Measurements from ENCODE around the gene ARID4B. TPM values are rescaled to one million over a fixed set of nuclear protein-coding genes. Genes with fewer than 3 reads are reported as not detected.
A peak's percentile ranks its signal among the peaks of the same experiment; 100 is the strongest.

Gene ARID4B
- total and polyA plus RNA-seq, 2 of the 13 experiments (the other 11 are each of a cell fraction or from before 2014, with no cell fraction given): 9.7 to 24.6 TPM

- TF ChIP-seq ZNF513 (CRISPR knock-in tag; conservative IDR thresholded peaks at IDR 0.05): no peak
- TF ChIP-seq ZNF563 (CRISPR knock-in tag; IDR thresholded peaks at IDR 0.05): peak; percentile 85
- TF ChIP-seq EP300 (IDR thresholded peaks at IDR 0.05; ENCODE audit: low read depth in 2 of 2, low read length in 2 of 2): peak in 1 of 2 experiments; percentile 5; a peak in 1 of 4 replicates
- no peak for TF ChIP-seq EP300 (CRISPR knock-in tag; IDR thresholded peaks at IDR 0.05; ENCODE audit: borderline replicate concordance)
- TF ChIP-seq SPEN (CRISPR knock-in tag; IDR thresholded peaks at IDR 0.05; ENCODE audit: low read depth): peak; percentile 90
- no peak for TF ChIP-seq KLF11 (CRISPR knock-in tag; IDR thresholded peaks at IDR 0.05)
- TF ChIP-seq ZNF740 (CRISPR knock-in tag; IDR thresholded peaks at IDR 0.05): no peak
- peak; percentile 85 for TF ChIP-seq ZNF276 (CRISPR knock-in tag; IDR thresholded peaks at IDR 0.05; ENCODE audit: low read depth)
- TF ChIP-seq CREBL2 (CRISPR knock-in tag; IDR thresholded peaks at IDR 0.05; ENCODE audit: borderline replicate concordance): peak; percentile 69; the same call in 1 of the 2 replicates
- peak; percentile 58 for TF ChIP-seq CSRNP1 (CRISPR knock-in tag; IDR thresholded peaks at IDR 0.05)
- TF ChIP-seq MAFG (CRISPR knock-in tag; IDR thresholded peaks at IDR 0.05): no peak
- peak; percentile 32; the same call in 1 of the 2 replicates for TF ChIP-seq HOMEZ (CRISPR knock-in tag; IDR thresholded peaks at IDR 0.05; ENCODE audit: low read depth)
- no peak for TF ChIP-seq MATR3 (CRISPR knock-in tag; IDR thresholded peaks at IDR 0.05)
- TF ChIP-seq ZKSCAN1 (IDR thresholded peaks at IDR 0.05; ENCODE audit: low read length): no peak
- peak; percentile 39; the same call in 1 of the 2 replicates for TF ChIP-seq CEBPB (IDR thresholded peaks at IDR 0.05; ENCODE audit: borderline replicate concordance, low read depth, low read length)
- TF ChIP-seq ZFX (CRISPR knock-in tag; IDR thresholded peaks at IDR 0.05; ENCODE audit: low read depth): peak; percentile 98
- TF ChIP-seq SOX5 (CRISPR knock-in tag; IDR thresholded peaks at IDR 0.05; ENCODE audit: borderline replicate concordance): peak; percentile 82; the same call in 1 of the 2 replicates
- TF ChIP-seq HNF4A (CRISPR knock-in tag; IDR thresholded peaks at IDR 0.05): no peak; the same call in 1 of the 2 replicates
- 0 out of 2 replicates have a peak, but pooled peaks have one; percentile 14 for TF ChIP-seq ZNF253 (CRISPR knock-in tag; IDR thresholded peaks at IDR 0.05; ENCODE audit: borderline replicate concordance)
- TF ChIP-seq HNRNPUL1 (IDR thresholded peaks at IDR 0.05; ENCODE audit: low read depth, low read length): no peak; the same call in 1 of the 2 replicates
- TF ChIP-seq ZNF431 (CRISPR knock-in tag; IDR thresholded peaks at IDR 0.05; ENCODE audit: borderline replicate concordance, low read depth): peak; percentile 40
- TF ChIP-seq KDM6A (CRISPR knock-in tag; IDR thresholded peaks at IDR 0.05; ENCODE audit: low read depth): no peak; the same call in 1 of the 2 replicates
Observed at GRCh38 chr1:235128456-235129328, 199.3 kb downstream of the ARID4B start, which contains the start of gene TOMM20 (continued).

Data from HepG2 (cell line).